Hepatocyte (in vitro differentiated cells): ENCODE results near the gene GRID2. TPM values are rescaled to one million over a fixed set of nuclear protein-coding genes. Genes with fewer than 3 reads are reported as not detected.

Experiments
- DNase-seq: peaks from one replicate; pipeline ENCODE4 v3.0.0-alpha.2; 2016; ENCODE audit warnings: low spot score
- H2AFZ ChIP-seq: fragments of 200-600 bp; sonication (generic); 2 replicates; pipeline ENCODE4 v1.6.0; 2016; ENCODE audit warnings: antibody characterized with exemption, mild to moderate bottlenecking
- H3K27ac ChIP-seq: fragments of 200-600 bp; sonication (generic); 2 replicates; pipeline ENCODE4 v1.5.1; 2016; ENCODE audit warnings: mild to moderate bottlenecking
- H3K27me3 ChIP-seq: fragments of 200-600 bp; sonication (generic); 2 replicates; pipeline ENCODE4 v1.6.1; 2016
- H3K36me3 ChIP-seq: fragments of 200-600 bp; sonication (generic); replicated peaks from 2 replicates; pipeline ENCODE4 v1.5.1; 2016; ENCODE audit warnings: low read depth; ENCODE audit not compliant: insufficient read depth
- H3K4me1 ChIP-seq: fragments of 200-600 bp; sonication (generic); 2 replicates; pipeline ENCODE4 v1.5.1; 2016; ENCODE audit warnings: mild to moderate bottlenecking, moderate library complexity; ENCODE audit not compliant: insufficient read depth
- H3K4me2 ChIP-seq: fragments of 200-600 bp; sonication (generic); 2 replicates; pipeline ENCODE4 v1.6.0; 2016
- H3K4me3 ChIP-seq: fragments of 200-600 bp; sonication (generic); 2 replicates; pipeline ENCODE4 v1.5.1; 2016; ENCODE audit warnings: mild to moderate bottlenecking
- H3K79me2 ChIP-seq: fragments of 200-600 bp; sonication (generic); 2 replicates; pipeline ENCODE4 v1.6.0; 2017; ENCODE audit warnings: mild to moderate bottlenecking
- H3K9me2 ChIP-seq: fragments of 200-600 bp; sonication (generic); replicated peaks from 2 replicates; pipeline ENCODE4 v1.6.0; 2017; ENCODE audit warnings: mild to moderate bottlenecking; ENCODE audit not compliant: insufficient read depth
- H3K9me3 ChIP-seq: fragments of 200-600 bp; sonication (generic); 2 replicates; pipeline ENCODE4 v1.5.1; 2016; ENCODE audit warnings: low read depth, mild to moderate bottlenecking
- H4K20me1 ChIP-seq: fragments of 200-600 bp; sonication (generic); 2 replicates; pipeline ENCODE4 v1.6.0; 2016; ENCODE audit warnings: mild to moderate bottlenecking; ENCODE audit not compliant: insufficient read depth, poor library complexity, severe bottlenecking
- EZH2 ChIP-seq: fragments of 200-600 bp; sonication (generic); IDR thresholded peaks from 2 replicates; pipeline ENCODE4 v1.6.1; 2016; ENCODE audit warnings: antibody characterized with exemption, mild to moderate bottlenecking, borderline replicate concordance
- EZH2phosphoT487 ChIP-seq: fragments of 200-600 bp; sonication (generic); IDR thresholded peaks from one replicate; pipeline ENCODE4 v1.6.1; 2018; ENCODE audit warnings: antibody characterized with exemption, mild to moderate bottlenecking, low read depth, moderate library complexity; ENCODE audit not compliant: unreplicated experiment, severe bottlenecking
- WGBS: methylation state at CpG from one replicate; pipeline ENCODE4 v1.1.6; 2016; ENCODE audit warnings: low lambda C conversion rate; ENCODE audit errors: missing lambda C conversion rate; 5-methylcytosine and 5-hydroxymethylcytosine counted together
- polyA plus RNA-seq: library from polyadenylated mRNA; unstranded; fragments of >200 nt; fragmentation: Nextera tagmentation; extraction: Ambion mirVana; gene quantifications from 2 replicates; pipeline ENCODE4 v1.2.1, GENCODE V29; 2016
- total RNA-seq: library from RNA; depleted of rRNA; stranded (reverse); fragments of >200 nt; gene quantifications from 2 replicates; pipeline ENCODE4 v1.2.3, GENCODE V29; 2014
- TF ChIP-seq, protein P1 (sequence below): fragments of 200-600 bp; sonication (generic); IDR thresholded peaks from 2 replicates; pipeline ENCODE4 v1.5.1; 2016; ENCODE audit warnings: antibody characterized with exemption, mild to moderate bottlenecking; ENCODE audit not compliant: poor library complexity

GRID2 gene
- total and polyA plus RNA-seq, 2 experiments from 2014 or later, result 0.53 to 3.5 TPM

GRCh38 chr4:93403571-93403970 lies 1099.8 kb downstream of the GRID2 start:
- Histone ChIP-seq H3K27ac (no peak overlapping the region), H3K4me2 (no peak overlapping the region), H3K4me1 (no peaks in the 10 kb centered on the region), H3K9me2 (no peaks in the 10 kb centered on the region), H4K20me1 (no peaks in the 10 kb centered on the region), H3K4me3 (no peak overlapping the region), H3K9me3 (no peaks in the 10 kb centered on the region), H3K27me3 (no peaks in the 10 kb centered on the region), H2AFZ (no peak overlapping the region), H3K79me2 (no peaks in the 10 kb centered on the region), H3K36me3 (no peaks in the 10 kb centered on the region)
- WGBS, result 86% methylated on average over 1 of the region's 1 CpG
- no peak for DNase-seq
- TF ChIP-seq EZH2 (no peak), EZH2phosphoT487 (no peak)
- TF ChIP-seq, protein P1, sequence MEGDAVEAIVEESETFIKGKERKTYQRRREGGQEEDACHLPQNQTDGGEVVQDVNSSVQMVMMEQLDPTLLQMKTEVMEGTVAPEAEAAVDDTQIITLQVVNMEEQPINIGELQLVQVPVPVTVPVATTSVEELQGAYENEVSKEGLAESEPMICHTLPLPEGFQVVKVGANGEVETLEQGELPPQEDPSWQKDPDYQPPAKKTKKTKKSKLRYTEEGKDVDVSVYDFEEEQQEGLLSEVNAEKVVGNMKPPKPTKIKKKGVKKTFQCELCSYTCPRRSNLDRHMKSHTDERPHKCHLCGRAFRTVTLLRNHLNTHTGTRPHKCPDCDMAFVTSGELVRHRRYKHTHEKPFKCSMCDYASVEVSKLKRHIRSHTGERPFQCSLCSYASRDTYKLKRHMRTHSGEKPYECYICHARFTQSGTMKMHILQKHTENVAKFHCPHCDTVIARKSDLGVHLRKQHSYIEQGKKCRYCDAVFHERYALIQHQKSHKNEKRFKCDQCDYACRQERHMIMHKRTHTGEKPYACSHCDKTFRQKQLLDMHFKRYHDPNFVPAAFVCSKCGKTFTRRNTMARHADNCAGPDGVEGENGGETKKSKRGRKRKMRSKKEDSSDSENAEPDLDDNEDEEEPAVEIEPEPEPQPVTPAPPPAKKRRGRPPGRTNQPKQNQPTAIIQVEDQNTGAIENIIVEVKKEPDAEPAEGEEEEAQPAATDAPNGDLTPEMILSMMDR, result no peak

DNA sequence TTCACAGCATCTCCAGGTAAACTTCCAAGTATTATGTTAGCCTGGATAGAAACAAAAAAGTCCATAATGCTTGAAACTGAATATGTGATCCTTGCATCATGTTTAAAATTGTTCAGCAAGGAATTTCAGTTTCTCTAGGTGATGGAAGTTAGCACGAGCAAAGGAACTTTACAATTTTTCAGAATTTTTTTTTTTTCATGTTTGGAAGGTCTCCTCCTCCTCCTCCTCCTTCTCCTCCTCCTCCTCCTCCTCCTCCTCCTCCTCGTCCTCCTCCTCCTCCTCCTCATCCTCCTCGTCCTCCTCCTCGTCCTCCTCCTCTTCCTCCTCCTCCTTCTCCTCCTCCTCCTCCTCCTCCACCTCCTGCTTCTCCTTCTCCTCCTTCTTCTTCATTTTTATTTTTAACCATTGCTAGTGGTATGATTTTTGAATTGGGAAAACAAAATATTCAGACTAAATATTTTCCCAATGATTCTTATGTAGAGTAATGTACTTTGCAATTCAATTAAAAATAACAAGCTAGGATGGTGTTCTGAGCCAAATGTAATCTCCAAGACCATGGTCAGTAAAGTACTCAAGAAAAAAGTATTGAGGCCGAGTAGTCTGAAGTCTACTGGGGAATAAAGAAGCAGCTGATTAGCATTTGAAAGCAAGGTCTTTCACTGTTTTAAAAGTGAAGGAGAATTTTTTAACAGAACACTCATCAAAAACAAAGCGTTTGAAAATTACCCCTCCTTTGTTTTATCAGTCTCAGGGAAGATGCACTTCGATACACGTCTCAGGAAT lies 1103.9 kb downstream of the GRID2 start:
- Histone ChIP-seq H3K27me3 (no peaks in the 10 kb centered on the region), H3K27ac (no peak overlapping the region), H3K9me3 (no peaks in the 10 kb centered on the region), H3K4me2 (no peak overlapping the region), H3K36me3 (no peaks in the 10 kb centered on the region), H3K79me2 (no peaks in the 10 kb centered on the region), H3K9me2 (no peaks in the 10 kb centered on the region), H3K4me1 (no peaks in the 10 kb centered on the region), H2AFZ (no peak overlapping the region), H3K4me3 (no peak overlapping the region), H4K20me1 (no peaks in the 10 kb centered on the region)
- no peak for DNase-seq
- 62% methylated on average over 5 of the region's 8 CpGs for WGBS
- no peak for TF ChIP-seq EZH2
- TF ChIP-seq, protein P1, result no peak
- no peak for TF ChIP-seq EZH2phosphoT487

- no peaks in the 10 kb centered on the region for H3K9me3 ChIP-seq
Observed at GRCh38 chr4:93409035-93409434, 1105.3 kb downstream of the GRID2 start.

More at GRCh38 chr4:93409035-93409434, 1105.3 kb downstream of the GRID2 start:
- DNase-seq, result no peak
- Histone ChIP-seq H3K4me1 (no peaks in the 10 kb centered on the region), H3K27me3 (no peaks in the 10 kb centered on the region), H4K20me1 (no peaks in the 10 kb centered on the region), H3K27ac (no peak overlapping the region), H3K36me3 (no peaks in the 10 kb centered on the region), H2AFZ (no peak overlapping the region), H3K4me3 (no peak overlapping the region), H3K9me2 (no peaks in the 10 kb centered on the region), H3K4me2 (no peak overlapping the region), H3K79me2 (no peaks in the 10 kb centered on the region)
- no peak for TF ChIP-seq EZH2phosphoT487
- no peak for TF ChIP-seq EZH2
- TF ChIP-seq, protein P1, result no peak
- WGBS, result 0% methylated on average over 1 of the region's 1 CpG
